GM23338 (cell line): ENCODE results near the gene SPATC1L. TPM values are rescaled to one million over a fixed set of nuclear protein-coding genes. Genes with fewer than 3 reads are reported as not detected.

Experiments
- ATAC-seq: fragments of 200-7000 bp; cut with Tn5 transposase; 3 replicates; pipeline ENCODE4 v1.9.1; 2020
- DNase-seq: peaks from one replicate; pipeline ENCODE4 v3.0.0-alpha.2; 2015; ENCODE audit warnings: low spot score
- H2AFZ ChIP-seq: fragments of 200-600 bp; sonication (generic); 2 replicates; pipeline ENCODE4 v1.8.0; 2016; ENCODE audit warnings: antibody characterized with exemption, mild to moderate bottlenecking, moderate library complexity
- H3F3A ChIP-seq: fragments of 200-600 bp; sonication (generic); replicated peaks from 2 replicates; pipeline ENCODE4 v1.8.0; 2017; ENCODE audit warnings: antibody characterized with exemption, mixed run types, low read depth
- H3K27ac ChIP-seq: fragments of 200-600 bp; sonication (generic); 2 replicates; pipeline ENCODE4 v1.6.1; 2016; ENCODE audit warnings: low read depth
- H3K27me3 ChIP-seq: fragments of 200-600 bp; sonication (generic); 2 replicates; pipeline ENCODE4 v1.8.0; 2016; ENCODE audit warnings: mild to moderate bottlenecking, mixed run types, moderate library complexity; ENCODE audit not compliant: insufficient read depth
- H3K36me3 ChIP-seq: fragments of 200-600 bp; sonication (generic); 2 replicates; pipeline ENCODE4 v1.8.0; 2016; ENCODE audit warnings: mild to moderate bottlenecking; ENCODE audit not compliant: insufficient read depth
- H3K4me1 ChIP-seq: fragments of 200-600 bp; sonication (generic); 2 replicates; pipeline ENCODE4 v1.8.0; 2016; ENCODE audit warnings: mild to moderate bottlenecking, moderate library complexity; ENCODE audit not compliant: insufficient read depth
- H3K4me2 ChIP-seq: fragments of 200-600 bp; sonication (generic); 2 replicates; pipeline ENCODE4 v1.7.1; 2017; ENCODE audit warnings: mixed run types
- H3K4me3 ChIP-seq: fragments of 200-600 bp; sonication (generic); 2 replicates; pipeline ENCODE4 v1.6.1; 2016; ENCODE audit warnings: mixed run types
- H3K79me2 ChIP-seq: fragments of 200-600 bp; sonication (generic); replicated peaks from 2 replicates; pipeline ENCODE4 v1.8.0; 2017; ENCODE audit warnings: mild to moderate bottlenecking; ENCODE audit not compliant: insufficient read depth
- H3K9me2 ChIP-seq: fragments of 200-600 bp; sonication (generic); 2 replicates; pipeline ENCODE4 v1.8.0; 2017; ENCODE audit not compliant: insufficient read depth
- H4K20me1 ChIP-seq: fragments of 200-600 bp; sonication (generic); replicated peaks from 2 replicates; pipeline ENCODE4 v1.8.0; 2017; ENCODE audit warnings: mild to moderate bottlenecking; ENCODE audit not compliant: insufficient read depth
- H3K27ac Mint-ChIP-seq: 2 replicates; pipeline ENCODE4 v1.8.0; 2020; ENCODE audit warnings: inconsistent platforms, mild to moderate bottlenecking, moderate library complexity, mixed read lengths
- H3K27me3 Mint-ChIP-seq: 3 replicates; pipeline ENCODE4 v1.8.0; 2022; ENCODE audit warnings: low read depth, mild to moderate bottlenecking, moderate library complexity, mixed read lengths, inconsistent platforms; ENCODE audit not compliant: insufficient read depth, poor library complexity
- H3K36me3 Mint-ChIP-seq: 3 replicates; pipeline ENCODE4 v1.8.0; 2021; ENCODE audit warnings: low read depth, mild to moderate bottlenecking, inconsistent platforms, moderate library complexity, mixed read lengths
- H3K4me1 Mint-ChIP-seq: 3 replicates; pipeline ENCODE4 v1.8.0; 2020; ENCODE audit warnings: mild to moderate bottlenecking, inconsistent platforms, mixed read lengths
- H3K4me3 Mint-ChIP-seq: 3 replicates; pipeline ENCODE4 v1.8.0; 2021; ENCODE audit warnings: moderate library complexity, mild to moderate bottlenecking, inconsistent platforms, mixed read lengths
- H3K9me3 Mint-ChIP-seq: 3 replicates; pipeline ENCODE4 v1.8.0; 2020; ENCODE audit warnings: moderate library complexity, mild to moderate bottlenecking, inconsistent platforms, mixed read lengths
- CREB1 ChIP-seq: fragments of 250-450 bp; sonication (Bioruptor Pico); IDR thresholded peaks from 2 replicates; pipeline ENCODE4 v1.5.0; 2020; ENCODE audit warnings: low read depth, mild to moderate bottlenecking, moderate library complexity
- EZH2 ChIP-seq: fragments of 200-600 bp; sonication (generic); IDR thresholded peaks from one replicate; pipeline ENCODE4 v1.8.0; 2017; ENCODE audit warnings: antibody characterized with exemption, mild to moderate bottlenecking, low read depth; ENCODE audit not compliant: unreplicated experiment
- EZH2phosphoT487 ChIP-seq: fragments of 200-600 bp; sonication (generic); IDR thresholded peaks from one replicate; pipeline ENCODE4 v1.8.1; 2018; ENCODE audit warnings: antibody characterized with exemption; ENCODE audit not compliant: unreplicated experiment
- JUNB ChIP-seq: IDR thresholded peaks from one replicate; pipeline ENCODE4 v1.6.1; 2016; ENCODE audit warnings: antibody characterized with exemption; ENCODE audit not compliant: unreplicated experiment
- NANOG ChIP-seq: IDR thresholded peaks from 2 replicates; pipeline ENCODE4 v1.6.1; 2016; ENCODE audit warnings: antibody characterized with exemption, borderline replicate concordance
- ZNF114 ChIP-seq: fragments of 250-450 bp; sonication (Bioruptor Pico); IDR thresholded peaks from 2 replicates; pipeline ENCODE4 v1.5.0; 2020; ENCODE audit warnings: mild to moderate bottlenecking, moderate library complexity
- ZNF331 ChIP-seq: fragments of 250-450 bp; sonication (Bioruptor Pico); IDR thresholded peaks from 2 replicates; pipeline ENCODE4 v1.5.0; 2020; ENCODE audit warnings: low read depth, mild to moderate bottlenecking, moderate library complexity
- polyA plus RNA-seq: library from polyadenylated mRNA; unstranded; fragments of >200 nt; fragmentation: Nextera tagmentation; extraction: Ambion mirVana; gene quantifications from 2 replicates; pipeline ENCODE4 v1.2.1, GENCODE V29; 2016
- total RNA-seq: library from RNA; depleted of rRNA; stranded (reverse); fragments of >200 nt; shearing (Covaris generic); gene quantifications from 2 replicates; pipeline ENCODE4 v1.2.3, GENCODE V29; 2014
- TF ChIP-seq, protein P1 (sequence below), 2 experiments: fragments of 200-600 bp in 1 of 2; sonication (generic) in 1 of 2; conservative IDR thresholded peaks; 2 replicates each; pipeline versions ENCODE4 v1.5.1 to v1.6.1; 2016 to 2017; ENCODE audit warnings: antibody characterized with exemption in 2 of 2, low read depth in 2 of 2, mild to moderate bottlenecking in 2 of 2, moderate library complexity in 1 of 2
- TF ChIP-seq, protein P2 (sequence below): fragments of 250-450 bp; sonication (Bioruptor Pico); IDR thresholded peaks from 2 replicates; pipeline ENCODE4 v1.5.0; 2020; ENCODE audit warnings: mild to moderate bottlenecking, moderate library complexity

The SPATC1L gene
- total and polyA plus RNA-seq, 2 experiments from 2014 or later: 37.6 to 70.2 TPM

DNA sequence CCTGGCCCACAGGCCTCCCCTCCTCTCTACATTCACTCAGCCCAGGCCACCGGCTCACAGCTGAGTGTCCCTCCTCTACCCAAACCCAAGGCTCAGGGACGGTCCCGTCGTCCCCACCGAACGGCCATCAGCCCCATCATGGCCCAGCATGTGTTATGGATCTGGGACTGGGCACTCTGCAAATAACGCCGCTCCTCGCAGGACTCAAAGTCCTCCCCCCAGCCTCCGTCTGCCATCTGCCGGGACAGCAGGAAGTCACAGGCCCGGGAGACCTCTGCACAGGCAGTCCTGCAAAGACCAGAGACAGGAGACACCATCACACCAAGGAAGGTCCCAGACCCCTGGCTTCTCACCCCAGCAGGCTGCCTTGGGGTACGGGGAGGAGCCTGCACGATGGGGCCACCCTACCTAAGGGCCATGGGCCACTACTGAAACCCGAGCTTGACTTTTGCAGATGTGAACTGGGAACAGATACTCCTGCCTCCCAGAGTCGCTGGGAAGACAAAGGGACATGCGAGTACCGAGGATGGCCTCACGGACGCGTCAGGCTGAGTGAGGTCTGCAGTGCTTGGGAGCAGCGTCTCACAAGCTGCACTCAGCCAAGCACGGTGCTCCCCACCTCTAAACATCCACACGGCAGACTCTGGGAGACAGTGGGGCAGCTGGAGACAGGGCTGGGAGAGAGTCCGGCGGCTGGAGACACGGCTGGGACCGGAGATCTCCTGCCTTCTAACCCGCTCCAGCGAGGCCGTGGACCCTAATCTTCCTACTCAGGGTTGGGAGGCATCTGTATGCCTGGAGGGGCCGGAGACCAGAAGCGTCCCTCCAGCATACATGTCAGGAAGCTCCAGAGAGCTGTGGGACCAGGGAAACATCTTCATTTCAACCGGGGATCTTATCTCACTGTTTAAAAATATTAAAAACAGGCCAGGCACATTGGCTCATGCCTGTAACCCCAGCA lies 10.4 kb upstream of the SPATC1L start:
- Histone ChIP-seq H2AFZ (no peak overlapping the region), H3K4me3 (no peak overlapping the region), H3K4me2 (no peak overlapping the region), H3K9me2 (no peaks in the 10 kb centered on the region), H3K79me2 (peaks cover 17% of the 10 kb centered on the region), H3K27ac (no peak overlapping the region), H3F3A (peaks cover 8% of the 10 kb centered on the region), H3K4me1 (no peaks in the 10 kb centered on the region), H3K27me3 (no peaks in the 10 kb centered on the region), H4K20me1 (peaks cover 10% of the 10 kb centered on the region), H3K36me3 (peaks cover 14% of the 10 kb centered on the region)
- ATAC-seq: no peak
- TF ChIP-seq, protein P1, sequence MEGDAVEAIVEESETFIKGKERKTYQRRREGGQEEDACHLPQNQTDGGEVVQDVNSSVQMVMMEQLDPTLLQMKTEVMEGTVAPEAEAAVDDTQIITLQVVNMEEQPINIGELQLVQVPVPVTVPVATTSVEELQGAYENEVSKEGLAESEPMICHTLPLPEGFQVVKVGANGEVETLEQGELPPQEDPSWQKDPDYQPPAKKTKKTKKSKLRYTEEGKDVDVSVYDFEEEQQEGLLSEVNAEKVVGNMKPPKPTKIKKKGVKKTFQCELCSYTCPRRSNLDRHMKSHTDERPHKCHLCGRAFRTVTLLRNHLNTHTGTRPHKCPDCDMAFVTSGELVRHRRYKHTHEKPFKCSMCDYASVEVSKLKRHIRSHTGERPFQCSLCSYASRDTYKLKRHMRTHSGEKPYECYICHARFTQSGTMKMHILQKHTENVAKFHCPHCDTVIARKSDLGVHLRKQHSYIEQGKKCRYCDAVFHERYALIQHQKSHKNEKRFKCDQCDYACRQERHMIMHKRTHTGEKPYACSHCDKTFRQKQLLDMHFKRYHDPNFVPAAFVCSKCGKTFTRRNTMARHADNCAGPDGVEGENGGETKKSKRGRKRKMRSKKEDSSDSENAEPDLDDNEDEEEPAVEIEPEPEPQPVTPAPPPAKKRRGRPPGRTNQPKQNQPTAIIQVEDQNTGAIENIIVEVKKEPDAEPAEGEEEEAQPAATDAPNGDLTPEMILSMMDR (conservative IDR thresholded peaks at IDR 0.05; ENCODE audit: low read depth in 2 of 2): no peak
- no peak for TF ChIP-seq ZNF331
- no peak for TF ChIP-seq ZNF114 (CRISPR knock-in tag)
- TF ChIP-seq EZH2: no peak
- no peak for TF ChIP-seq NANOG
- Mint-ChIP-seq H3K27ac (peak overlapping the region; percentile 67), H3K9me3 (no peaks in the 10 kb centered on the region), H3K4me1 (no peaks in the 10 kb centered on the region), H3K36me3 (peaks cover 63% of the 10 kb centered on the region), H3K27me3 (peaks cover 7% of the 10 kb centered on the region), H3K4me3 (no peak overlapping the region)
- DNase-seq: no peak

DNA sequence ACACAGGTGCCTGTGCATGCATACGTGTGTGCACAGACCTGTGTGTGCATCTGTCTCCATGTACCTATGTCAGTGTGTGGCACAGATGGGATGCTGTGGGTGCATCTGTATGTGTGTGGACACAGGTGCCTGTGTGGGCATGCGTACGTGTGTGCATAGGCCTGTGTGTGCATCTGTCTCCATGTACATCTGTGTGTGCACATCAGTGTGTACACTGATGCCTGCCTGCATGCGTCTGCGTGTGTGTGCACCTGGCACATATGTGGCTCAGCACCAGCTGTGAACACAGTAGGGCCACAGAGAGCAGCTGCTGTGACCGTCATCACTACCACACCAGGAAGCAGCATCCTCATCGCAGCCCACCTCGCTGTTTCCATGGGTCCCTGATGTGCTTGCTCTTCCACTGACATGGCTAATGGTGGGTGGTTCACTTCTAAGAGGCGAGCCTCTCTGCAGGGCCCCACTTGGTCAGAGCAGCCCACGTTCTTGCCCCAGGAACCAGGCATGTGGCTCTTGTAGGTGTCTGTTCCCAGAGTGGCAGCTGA lies 9.6 kb upstream of the SPATC1L start:
- DNase-seq: no peak
- TF ChIP-seq CREB1 (CRISPR knock-in tag) (no peak), EZH2phosphoT487 (no peak), NANOG (no peak), JUNB (no peak), ZNF114 (CRISPR knock-in tag) (no peak)
- TF ChIP-seq, protein P2, sequence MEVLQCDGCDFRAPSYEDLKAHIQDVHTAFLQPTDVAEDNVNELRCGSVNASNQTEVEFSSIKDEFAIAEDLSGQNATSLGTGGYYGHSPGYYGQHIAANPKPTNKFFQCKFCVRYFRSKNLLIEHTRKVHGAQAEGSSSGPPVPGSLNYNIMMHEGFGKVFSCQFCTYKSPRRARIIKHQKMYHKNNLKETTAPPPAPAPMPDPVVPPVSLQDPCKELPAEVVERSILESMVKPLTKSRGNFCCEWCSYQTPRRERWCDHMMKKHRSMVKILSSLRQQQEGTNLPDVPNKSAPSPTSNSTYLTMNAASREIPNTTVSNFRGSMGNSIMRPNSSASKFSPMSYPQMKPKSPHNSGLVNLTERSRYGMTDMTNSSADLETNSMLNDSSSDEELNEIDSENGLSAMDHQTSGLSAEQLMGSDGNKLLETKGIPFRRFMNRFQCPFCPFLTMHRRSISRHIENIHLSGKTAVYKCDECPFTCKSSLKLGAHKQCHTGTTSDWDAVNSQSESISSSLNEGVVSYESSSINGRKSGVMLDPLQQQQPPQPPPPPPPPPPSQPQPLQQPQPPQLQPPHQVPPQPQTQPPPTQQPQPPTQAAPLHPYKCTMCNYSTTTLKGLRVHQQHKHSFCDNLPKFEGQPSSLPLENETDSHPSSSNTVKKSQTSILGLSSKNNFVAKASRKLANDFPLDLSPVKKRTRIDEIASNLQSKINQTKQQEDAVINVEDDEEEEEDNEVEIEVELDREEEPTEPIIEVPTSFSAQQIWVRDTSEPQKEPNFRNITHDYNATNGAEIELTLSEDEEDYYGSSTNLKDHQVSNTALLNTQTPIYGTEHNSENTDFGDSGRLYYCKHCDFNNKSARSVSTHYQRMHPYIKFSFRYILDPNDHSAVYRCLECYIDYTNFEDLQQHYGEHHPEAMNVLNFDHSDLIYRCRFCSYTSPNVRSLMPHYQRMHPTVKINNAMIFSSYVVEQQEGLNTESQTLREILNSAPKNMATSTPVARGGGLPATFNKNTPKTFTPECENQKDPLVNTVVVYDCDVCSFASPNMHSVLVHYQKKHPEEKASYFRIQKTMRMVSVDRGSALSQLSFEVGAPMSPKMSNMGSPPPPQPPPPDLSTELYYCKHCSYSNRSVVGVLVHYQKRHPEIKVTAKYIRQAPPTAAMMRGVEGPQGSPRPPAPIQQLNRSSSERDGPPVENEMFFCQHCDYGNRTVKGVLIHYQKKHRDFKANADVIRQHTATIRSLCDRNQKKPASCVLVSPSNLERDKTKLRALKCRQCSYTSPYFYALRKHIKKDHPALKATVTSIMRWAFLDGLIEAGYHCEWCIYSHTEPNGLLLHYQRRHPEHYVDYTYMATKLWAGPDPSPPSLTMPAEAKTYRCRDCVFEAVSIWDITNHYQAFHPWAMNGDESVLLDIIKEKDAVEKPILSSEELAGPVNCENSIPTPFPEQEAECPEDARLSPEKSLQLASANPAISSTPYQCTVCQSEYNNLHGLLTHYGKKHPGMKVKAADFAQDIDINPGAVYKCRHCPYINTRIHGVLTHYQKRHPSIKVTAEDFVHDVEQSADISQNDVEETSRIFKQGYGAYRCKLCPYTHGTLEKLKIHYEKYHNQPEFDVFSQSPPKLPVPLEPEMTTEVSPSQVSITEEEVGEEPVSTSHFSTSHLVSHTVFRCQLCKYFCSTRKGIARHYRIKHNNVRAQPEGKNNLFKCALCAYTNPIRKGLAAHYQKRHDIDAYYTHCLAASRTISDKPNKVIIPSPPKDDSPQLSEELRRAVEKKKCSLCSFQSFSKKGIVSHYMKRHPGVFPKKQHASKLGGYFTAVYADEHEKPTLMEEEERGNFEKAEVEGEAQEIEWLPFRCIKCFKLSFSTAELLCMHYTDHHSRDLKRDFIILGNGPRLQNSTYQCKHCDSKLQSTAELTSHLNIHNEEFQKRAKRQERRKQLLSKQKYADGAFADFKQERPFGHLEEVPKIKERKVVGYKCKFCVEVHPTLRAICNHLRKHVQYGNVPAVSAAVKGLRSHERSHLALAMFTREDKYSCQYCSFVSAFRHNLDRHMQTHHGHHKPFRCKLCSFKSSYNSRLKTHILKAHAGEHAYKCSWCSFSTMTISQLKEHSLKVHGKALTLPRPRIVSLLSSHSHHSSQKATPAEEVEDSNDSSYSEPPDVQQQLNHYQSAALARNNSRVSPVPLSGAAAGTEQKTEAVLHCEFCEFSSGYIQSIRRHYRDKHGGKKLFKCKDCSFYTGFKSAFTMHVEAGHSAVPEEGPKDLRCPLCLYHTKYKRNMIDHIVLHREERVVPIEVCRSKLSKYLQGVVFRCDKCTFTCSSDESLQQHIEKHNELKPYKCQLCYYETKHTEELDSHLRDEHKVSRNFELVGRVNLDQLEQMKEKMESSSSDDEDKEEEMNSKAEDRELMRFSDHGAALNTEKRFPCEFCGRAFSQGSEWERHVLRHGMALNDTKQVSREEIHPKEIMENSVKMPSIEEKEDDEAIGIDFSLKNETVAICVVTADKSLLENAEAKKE (CRISPR knock-in tag): no peak
- TF ChIP-seq, protein P1 (conservative IDR thresholded peaks at IDR 0.05; ENCODE audit: low read depth in 2 of 2): no peak

More for the DNA sequence above, 9.6 kb upstream of the SPATC1L start:
- no peak for ATAC-seq
- H4K20me1 ChIP-seq: peaks cover 7% of the 10 kb centered on the region
- no peaks in the 10 kb centered on the region for H3K9me2 ChIP-seq
- H3K27ac ChIP-seq: no peak overlapping the region
- peaks cover 8% of the 10 kb centered on the region for H3F3A ChIP-seq
- Mint-ChIP-seq H3K27me3 (peaks cover 7% of the 10 kb centered on the region), H3K36me3 (peaks cover 58% of the 10 kb centered on the region), H3K27ac (peak overlapping the region; percentile 67), H3K4me3 (no peak overlapping the region), H3K9me3 (no peaks in the 10 kb centered on the region), H3K4me1 (peaks cover 3% of the 10 kb centered on the region; the same call in 2 of the 3 replicates)
- H3K79me2 ChIP-seq: peaks cover 12% of the 10 kb centered on the region
- no peak overlapping the region for H3K4me2 ChIP-seq
- peaks cover 3% of the 10 kb centered on the region; the same call in 1 of the 2 replicates for H3K4me1 ChIP-seq
- H3K4me3 ChIP-seq: no peak overlapping the region
- no peak overlapping the region for H2AFZ ChIP-seq
- H3K27me3 ChIP-seq: no peaks in the 10 kb centered on the region
- H3K36me3 ChIP-seq: peaks cover 11% of the 10 kb centered on the region; the same call in 1 of the 2 replicates
